Stimulated activated CD4-positive, alpha-beta T cell treated with anti-CD3 and anti-CD28 coated beads, Interleukin-15, amount 100 ng/mL, for 48 hours (primary cell): ENCODE measurements around the gene KIAA1217.

Experiments used
- DNase-seq, 2 donors: peaks; one replicate each; pipeline ENCODE4 v3.0.0-alpha.2; 2020; ENCODE audit warnings: low read depth in 2 of 2

KIAA1217 gene, protein sequence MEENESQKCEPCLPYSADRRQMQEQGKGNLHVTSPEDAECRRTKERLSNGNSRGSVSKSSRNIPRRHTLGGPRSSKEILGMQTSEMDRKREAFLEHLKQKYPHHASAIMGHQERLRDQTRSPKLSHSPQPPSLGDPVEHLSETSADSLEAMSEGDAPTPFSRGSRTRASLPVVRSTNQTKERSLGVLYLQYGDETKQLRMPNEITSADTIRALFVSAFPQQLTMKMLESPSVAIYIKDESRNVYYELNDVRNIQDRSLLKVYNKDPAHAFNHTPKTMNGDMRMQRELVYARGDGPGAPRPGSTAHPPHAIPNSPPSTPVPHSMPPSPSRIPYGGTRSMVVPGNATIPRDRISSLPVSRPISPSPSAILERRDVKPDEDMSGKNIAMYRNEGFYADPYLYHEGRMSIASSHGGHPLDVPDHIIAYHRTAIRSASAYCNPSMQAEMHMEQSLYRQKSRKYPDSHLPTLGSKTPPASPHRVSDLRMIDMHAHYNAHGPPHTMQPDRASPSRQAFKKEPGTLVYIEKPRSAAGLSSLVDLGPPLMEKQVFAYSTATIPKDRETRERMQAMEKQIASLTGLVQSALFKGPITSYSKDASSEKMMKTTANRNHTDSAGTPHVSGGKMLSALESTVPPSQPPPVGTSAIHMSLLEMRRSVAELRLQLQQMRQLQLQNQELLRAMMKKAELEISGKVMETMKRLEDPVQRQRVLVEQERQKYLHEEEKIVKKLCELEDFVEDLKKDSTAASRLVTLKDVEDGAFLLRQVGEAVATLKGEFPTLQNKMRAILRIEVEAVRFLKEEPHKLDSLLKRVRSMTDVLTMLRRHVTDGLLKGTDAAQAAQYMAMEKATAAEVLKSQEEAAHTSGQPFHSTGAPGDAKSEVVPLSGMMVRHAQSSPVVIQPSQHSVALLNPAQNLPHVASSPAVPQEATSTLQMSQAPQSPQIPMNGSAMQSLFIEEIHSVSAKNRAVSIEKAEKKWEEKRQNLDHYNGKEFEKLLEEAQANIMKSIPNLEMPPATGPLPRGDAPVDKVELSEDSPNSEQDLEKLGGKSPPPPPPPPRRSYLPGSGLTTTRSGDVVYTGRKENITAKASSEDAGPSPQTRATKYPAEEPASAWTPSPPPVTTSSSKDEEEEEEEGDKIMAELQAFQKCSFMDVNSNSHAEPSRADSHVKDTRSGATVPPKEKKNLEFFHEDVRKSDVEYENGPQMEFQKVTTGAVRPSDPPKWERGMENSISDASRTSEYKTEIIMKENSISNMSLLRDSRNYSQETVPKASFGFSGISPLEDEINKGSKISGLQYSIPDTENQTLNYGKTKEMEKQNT (N-terminal part only)

DNA sequence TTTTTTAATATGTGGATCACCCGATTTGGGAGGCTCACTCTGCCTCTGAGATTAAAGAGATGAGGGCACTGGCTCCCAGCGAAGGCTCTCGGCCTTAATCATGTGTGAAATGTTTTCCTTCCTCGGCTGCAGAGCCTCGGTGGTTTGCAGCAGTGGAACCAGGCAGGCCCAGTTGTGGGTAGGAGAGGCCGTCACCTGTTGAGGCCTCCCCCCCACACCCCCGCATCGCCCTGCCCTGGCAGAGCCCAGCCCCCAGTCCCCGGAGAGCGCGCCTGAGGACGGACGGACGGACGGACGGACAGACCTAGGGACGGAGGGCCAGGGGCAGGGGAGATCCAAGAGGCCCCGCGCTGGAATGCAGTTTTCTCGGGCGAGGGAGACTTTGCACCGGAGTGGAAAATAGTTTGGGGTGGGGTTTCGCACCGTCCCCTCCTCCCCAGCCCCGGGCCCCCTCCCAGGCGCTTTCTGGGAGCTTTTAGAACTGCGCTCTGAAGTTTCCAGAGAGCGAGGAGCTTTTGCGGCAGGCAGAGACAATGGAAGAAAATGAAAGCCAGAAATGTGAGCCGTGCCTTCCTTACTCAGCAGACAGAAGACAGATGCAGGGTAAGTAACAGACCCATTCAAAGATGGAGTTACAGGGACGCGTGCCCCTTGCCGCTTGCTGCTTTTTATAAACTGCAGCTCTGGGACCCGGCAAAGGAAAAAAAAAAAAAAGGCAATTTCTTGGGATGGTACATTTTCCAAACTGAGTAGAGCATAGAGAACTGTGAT is at the start of gene KIAA1217:
Gene KIAA1217, plus strand, starts transcription at position 478 of the 771 bp plus-strand sequence. Its CDS starts 56 bp downstream, at position 534.
- DNase-seq: no peak

DNA sequence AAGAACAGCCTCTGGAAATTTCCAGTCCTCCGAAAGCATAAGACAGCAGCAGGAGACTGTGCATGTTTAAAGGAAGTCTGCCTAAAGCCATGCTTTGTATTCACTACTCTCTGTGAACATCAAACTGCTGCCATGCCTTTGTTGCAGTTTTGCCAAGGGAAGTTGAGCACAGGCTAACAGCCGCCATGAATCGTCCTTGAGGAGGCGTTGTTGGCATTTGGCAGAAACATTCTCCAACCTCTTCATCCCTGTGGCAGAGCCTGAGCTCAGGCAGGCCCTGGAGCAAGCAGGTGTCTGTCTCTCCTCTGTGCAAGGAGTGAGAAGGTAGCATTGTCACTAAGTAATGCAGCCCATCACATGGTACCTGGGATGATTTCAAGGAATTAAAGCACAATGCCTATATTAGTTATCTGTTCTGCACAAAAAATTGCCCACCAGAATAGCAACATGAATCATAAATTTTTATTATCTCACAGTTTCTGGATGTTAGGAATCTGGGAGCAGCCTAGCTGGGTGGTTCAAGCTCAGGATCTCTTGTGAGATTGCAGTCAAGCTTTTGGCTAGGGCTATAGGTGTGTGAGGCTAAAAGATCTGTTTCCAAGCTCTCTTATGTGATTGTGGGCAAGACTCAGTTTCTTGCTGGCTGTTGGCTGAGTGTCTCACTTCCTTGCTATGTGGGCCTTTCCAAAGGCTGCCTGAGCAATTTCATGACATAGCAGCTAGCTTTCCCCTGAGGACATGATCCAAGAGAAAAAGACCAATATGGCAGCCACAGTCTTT is 46.5 kb upstream of the KIAA1217 start:
- DNase-seq: no peak

DNA sequence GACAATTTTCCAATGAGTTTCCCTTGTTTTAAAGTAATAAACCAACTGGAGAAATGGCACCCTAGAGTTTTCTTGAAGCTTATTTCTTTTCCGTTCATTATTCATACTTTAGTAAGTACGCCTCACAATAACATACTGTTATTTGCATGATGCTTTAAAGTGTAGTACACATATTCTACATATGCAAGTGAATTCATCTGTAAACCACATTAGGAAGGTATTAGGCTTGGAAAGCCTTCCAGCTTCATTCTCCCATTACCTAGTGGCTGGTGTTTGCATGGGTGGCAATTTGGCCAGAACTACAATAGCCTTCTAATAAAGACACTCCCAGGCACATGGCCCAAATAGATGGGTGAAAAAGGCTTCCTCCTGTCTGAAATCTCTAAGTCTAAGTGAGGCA is 45.5 kb upstream of the KIAA1217 start:
- no peak for DNase-seq

DNA sequence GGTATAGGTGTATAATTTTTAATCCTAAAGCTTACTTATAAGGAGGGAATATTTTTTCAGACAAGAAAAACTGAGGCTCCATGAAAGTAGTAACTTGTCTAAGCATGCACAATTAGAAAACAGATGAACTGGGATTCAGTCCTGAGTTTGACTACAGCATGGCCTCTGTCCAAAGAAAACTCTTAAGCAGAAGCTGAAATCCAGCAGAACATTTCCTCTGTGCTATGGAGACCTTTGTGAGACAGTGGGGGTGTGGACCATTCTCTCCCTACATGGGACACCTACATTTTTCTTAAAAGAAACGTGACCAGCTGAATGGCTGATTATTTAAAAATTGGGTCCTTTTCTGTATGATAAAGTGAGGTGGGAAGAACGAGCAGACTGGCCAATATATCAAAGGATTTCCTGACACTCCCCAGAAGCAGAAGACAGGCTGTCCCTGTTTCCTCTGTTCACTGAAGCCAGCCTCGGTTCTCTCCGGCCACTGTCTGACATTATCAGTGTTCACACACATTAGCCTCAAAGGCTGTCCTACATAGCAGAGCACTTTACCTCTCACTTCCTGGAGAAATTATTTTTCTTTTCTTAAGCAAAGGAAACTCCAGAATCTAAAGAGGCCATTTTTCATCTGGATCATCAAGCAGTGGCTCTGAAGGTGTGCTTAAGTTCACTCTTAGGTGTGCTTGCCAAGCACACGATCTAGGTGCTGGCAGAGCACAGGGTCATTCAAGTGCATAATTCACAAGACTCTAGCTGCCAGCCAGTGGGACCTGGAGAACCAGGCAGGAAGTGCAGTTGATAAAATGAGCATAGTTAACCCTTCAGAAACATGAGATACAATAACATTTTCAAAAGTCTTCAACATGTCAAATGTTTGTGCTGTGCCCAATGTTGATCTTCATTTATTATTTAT is 40.4 kb upstream of the KIAA1217 start:
- DNase-seq: no peak

DNA sequence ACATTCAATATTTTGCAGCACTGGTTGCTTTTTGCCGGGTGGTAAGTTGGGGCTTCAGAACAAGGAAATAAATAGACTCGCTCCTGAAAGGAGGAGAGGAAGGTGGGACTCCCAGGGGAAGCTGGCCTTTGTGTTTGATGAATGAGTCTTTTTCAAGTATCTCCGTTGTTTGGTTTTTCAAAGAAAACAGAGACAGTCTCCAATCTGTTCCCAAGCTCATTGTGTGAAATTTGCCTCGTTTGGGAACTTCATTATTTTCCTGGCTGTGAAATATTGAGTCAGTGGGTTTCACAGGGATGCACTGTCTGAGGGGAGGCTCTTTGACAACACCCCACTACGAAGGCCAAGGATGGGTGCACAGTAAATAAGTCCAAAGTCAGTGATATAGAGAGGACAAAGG is 38.7 kb upstream of the KIAA1217 start:
- no peak for DNase-seq

DNA sequence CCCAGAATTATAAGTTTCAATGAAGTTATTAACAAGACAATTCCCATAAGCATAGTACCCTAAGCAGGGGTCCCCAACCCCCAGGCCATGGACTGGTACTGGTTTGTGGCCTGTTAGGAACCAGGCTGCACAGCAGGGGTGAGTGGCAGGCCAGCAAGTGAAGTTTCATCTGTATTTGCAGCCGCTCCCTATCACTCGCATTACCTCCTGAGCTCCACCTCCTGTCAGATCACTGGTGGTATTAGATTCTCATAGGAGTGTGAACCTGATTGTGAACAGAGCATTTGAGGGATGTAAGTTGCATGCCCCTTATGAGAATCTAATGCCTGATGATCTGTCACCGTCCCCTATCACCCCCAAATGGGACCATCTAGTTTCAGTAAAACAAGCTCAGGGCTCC is 36.0 kb upstream of the KIAA1217 start:
- no peak for DNase-seq

DNA sequence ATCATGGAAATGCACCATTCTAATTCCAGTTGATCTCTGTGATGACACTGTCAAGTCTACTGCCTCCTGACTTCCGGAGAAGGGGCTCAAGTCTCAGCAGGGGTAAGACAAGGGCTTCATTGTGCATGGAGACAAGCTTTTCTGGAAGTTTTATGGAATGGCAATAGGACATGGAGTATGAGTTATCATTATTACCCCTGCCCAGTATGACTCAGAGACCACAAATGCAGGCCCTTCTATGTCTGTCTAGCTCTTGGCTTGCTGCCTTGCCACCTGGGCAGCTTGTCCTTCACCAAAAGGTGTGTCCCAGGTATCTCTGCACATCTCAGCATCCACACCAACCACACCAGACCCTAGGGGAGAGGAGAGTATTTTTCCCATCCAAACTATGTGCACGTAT is 34.9 kb upstream of the KIAA1217 start:
- DNase-seq: no peak

DNA sequence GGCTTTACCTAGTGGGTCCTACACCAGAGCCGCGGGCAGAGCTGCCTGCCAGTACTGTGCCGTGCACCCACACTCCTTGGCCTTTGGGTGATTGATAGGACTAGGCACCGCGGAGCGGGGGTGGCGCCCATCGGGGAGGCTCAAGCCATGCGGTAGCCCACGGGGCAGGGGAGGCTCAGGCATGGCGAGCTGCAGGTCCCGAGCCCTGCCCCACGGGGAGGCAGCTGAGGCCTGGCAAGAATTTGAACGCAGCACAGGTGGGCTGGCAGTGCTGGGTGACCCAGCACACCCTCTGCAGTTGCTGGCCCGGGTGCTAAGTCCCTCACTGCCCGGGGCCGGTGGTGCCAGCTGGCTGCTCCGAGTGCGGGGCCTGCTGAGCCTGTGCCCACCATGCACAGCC is 32.3 kb upstream of the KIAA1217 start:
- DNase-seq: no peak

DNA sequence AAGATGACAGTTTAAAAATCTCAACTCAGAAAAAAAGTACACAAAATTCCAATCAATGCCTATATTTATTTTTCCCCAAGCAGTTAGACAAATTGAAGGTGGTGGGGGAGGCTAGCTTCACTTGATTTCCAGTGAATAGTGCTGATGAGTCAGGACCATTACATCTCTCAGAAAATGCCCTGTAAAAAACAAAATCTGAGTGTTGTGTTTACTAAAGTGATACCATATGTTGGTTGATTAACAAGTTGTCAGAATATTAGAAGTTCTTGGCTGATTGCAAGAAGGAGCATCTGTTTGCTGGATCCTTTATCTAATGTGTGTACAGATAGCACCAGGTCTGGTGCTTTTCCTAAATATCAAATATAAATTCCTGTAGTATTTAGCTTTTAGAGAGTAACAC is 31.3 kb upstream of the KIAA1217 start:
- DNase-seq: no peak

DNA sequence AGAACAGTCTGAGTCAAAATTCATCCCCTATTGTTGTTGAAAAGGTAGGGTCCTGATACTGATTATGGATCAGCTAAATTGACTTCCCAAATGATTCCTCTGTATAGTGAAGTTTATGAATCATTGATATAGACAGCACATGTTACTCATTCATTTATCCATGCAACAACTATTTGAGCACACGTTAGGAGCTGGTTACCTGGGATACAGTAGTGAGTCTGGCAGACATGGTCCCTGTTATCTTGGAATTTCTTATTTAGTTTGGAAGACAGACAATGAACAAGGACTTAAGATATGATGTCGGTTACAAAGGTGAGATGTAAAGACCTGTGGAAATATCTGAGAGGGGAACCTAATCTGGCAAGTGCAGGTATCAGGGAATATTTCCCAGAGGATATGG is 28.0 kb upstream of the KIAA1217 start:
- no peak for DNase-seq

DNA sequence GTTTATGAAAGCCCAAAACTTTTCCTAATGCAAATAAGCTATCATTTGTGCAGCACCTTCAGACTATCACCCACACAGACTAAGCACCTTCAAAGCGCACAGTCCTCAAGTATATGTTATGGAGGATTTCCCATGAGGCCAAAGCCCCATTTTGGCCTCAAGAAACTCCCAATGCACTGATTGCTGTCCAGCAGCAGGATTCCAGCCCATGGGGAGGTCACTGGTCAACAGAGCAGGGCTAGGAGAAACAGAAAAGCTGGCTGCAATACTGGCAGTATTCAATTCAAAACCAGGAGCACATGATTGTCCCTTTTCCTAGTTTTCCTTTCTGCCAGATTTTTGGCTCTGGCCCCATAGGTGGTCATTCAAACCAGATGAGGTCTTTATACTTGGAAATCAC is 24.5 kb upstream of the KIAA1217 start:
- DNase-seq: no peak

DNA sequence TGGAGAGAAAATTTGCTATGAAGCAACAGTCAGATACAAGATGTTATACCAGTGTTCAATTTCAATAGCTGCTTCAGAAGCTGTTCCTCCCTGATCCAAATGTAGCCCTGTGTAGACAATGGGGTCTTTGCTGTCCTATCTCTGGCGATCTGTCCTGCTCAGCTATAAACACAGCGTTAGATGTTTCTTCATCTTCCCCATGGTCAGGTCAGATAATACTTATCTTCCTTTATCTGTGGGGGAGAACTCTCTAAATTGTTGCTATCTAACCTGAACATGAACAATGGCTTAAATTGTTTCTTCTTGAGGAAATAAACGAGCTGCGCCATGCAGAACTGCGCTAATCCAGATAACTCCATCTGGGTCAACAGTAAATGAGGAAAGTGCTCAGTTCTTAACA is 15.6 kb upstream of the KIAA1217 start:
- no peak for DNase-seq

DNA sequence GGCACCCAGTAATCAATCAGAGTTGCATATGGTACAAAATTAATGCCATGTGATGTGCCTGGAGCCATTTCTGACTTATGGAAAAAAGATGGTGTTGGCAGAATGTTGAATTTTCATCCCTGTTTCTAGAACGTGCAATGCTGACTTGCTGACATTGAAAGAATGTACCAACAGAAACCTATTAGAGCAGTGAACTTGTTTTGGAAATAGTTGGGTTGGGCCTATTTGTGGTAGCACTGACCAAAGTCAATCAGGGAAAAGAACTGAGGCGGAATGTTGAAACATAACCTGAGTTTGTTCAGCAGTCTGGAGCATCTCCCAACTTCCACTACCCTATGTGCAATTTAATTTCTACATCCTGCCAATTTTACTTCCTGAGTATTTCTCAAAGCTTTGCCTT is 11.7 kb upstream of the KIAA1217 start:
- DNase-seq: no peak

DNA sequence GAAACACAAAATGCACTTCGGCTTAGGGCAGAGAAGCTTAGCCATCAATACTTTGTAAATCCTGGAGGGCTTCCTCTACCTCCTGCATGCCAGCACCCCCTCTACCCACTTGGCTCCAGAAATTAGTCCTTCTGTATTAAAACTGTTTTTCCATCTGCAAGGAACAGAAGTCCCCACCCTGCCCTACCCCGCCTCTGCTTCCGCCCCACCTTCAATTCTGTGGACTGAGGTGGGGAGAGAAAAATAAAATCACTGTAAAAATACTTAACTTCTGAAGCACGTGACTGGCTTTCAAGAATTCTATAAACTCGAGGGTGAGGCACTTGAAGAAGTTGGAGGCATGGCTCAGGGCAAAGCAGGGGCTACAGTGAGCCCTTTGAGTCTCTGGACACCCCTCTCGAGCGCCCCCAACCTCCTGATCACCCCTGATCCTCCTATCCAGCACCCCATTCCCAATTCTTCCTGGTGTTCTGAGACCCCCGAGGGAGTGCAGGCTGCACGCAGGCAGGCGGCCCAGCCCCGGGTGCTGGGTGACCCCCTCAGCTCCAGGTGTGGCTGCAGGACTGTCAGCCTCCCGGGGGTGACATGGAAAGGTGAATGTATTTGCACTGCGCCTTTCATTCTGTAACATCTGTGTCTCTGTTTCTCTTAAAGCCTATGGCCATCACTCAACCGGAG is 7.3 kb upstream of the KIAA1217 start:
- DNase-seq: no peak

DNA sequence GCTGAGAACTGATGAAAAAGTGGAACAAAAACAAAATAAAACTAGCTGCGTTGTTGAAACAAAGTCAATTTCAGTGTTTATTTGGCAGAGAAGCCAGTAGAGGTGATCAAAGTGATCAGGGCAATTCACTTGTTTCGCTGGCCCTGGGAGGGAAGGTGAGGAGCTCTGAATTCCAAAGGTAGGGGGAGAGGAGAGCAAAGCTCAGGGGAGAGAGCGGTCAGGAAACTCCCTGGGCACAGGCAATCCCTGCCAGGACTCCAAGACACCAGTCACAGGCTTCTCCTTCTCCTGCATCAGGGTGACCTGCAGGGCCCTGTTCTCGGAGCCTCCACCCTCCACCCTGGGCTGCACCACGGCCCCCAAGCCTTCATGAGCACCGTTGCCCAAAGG is 6.8 kb upstream of the KIAA1217 start:
- no peak for DNase-seq

DNA sequence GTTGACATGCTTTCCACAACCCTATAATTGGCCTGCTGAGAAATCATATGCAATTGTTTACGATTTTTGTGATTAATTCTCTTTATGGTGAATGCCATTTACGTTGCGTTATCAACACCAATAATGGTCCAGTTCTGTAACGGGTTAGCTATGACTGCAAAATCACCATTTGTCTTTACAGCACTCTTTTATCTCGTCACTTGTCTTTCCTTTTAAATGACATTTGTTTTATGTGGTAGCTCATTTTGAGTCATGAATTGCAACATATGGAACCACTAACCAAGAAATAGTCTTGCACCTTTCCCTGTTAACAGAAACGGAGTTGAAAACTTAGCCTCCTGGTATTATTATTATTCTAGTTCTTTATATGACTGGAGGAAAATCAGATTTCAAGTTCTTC is 3.1 kb upstream of the KIAA1217 start:
- no peak for DNase-seq

DNA sequence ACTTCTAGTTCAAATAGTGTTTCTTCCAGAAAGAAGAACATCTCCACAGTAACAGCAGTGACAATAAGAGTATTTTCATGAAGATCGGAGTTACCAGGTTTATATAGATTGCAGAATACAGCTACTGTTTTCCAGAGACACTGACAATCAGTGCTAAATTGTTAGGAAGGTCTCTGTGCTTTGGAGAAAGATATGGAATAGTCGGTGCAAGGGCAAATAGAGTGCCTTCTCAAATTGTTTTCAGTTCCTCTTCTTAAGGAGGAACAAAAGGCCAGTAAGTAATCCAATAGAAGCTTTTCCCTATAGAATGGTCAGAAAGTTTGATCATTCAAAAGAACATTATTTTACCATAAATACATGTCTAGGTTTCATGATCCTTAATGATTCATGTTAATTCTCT is 2.6 kb upstream of the KIAA1217 start:
- DNase-seq: no peak

DNA sequence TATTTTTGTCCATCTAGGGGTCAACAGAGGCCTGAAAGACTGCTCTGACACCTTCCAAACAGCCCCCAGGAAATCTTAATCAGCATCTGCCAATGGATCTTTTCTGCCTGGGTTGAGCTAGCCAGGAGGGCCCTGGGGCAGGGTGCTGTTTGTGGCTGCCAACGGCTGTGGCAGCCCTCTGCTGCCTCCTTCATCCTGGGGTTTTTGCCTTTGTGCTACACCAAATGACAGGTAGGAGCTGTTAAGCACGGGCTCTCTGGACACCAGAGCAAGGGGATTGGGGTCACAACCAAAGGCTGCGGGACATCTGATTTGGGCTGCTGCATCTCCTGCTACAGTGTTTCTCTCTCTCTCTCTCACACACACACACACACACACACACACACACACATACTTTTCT is 2.0 kb upstream of the KIAA1217 start:
- DNase-seq: no peak

DNA sequence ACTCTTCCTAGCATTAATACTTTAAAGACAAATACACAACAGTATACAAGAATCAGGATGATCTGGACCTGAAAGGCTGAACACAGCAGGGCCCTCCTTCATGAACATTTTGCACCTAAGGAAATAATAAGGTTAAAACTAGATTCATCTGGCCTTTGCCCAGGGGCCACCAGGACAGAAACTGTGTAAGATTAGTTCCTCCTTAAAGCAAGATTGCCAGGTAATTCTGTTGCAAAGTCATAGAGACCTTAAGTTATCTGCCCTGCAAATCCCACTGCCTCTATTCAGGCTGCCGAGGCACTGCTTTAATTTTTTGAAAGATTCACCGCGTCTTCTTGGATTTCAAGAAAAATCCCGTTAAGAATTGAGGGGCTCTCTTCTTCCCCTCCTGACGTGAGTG is 1.6 kb upstream of the KIAA1217 start:
- no peak for DNase-seq
